A673 (cell line): ENCODE measurements around the gene CFAP46. TPM values are rescaled to one million over a fixed set of nuclear protein-coding genes. Genes with fewer than 3 reads are reported as not detected.
A peak's percentile ranks its signal among the peaks of the same experiment; 100 is the strongest.

Source experiments
- BruUV-seq: library from RNA; stranded (reverse); fragments of 400-500 nt; replicated peaks from 2 replicates; lab custom pipeline; 2021; lab: Mats Ljungman, UMichigan
- CTCF ChIA-PET: fragments of 300-600 bp; sonication (Branson Sonifier 250); formaldehyde crosslinking; loops from one replicate; lab custom pipeline; 2022; ENCODE audit warnings: antibody characterized with exemption; lab: Charles Lee
- POLR2A ChIA-PET: fragments of 300-600 bp; sonication (Branson Sonifier 250); formaldehyde crosslinking; loops from one replicate; lab custom pipeline; 2022; ENCODE audit warnings: antibody characterized with exemption; ENCODE audit not compliant: low non-redundant PET; lab: Charles Lee
- DNase-seq: peaks from one replicate; pipeline ENCODE4 v3.0.0-alpha.2; 2015; ENCODE audit warnings: low spot score
- H3K27ac ChIP-seq: fragments of 200-600 bp; sonication (generic); 2 replicates; pipeline ENCODE4 v1.5.1; 2016; ENCODE audit warnings: mixed run types, low read depth, mild to moderate bottlenecking, mixed read lengths, antibody characterized with exemption, low read length; ENCODE audit not compliant: poor library complexity, severe bottlenecking
- H3K27me3 ChIP-seq: fragments of 200-600 bp; sonication (generic); replicated peaks from 2 replicates; pipeline ENCODE4 v1.6.1; 2017; ENCODE audit warnings: mixed run types, low read depth, mild to moderate bottlenecking, mixed read lengths, antibody characterized with exemption, low read length; ENCODE audit not compliant: insufficient read depth, poor library complexity
- H3K36me3 ChIP-seq: fragments of 200-600 bp; sonication (generic); 2 replicates; pipeline ENCODE4 v1.6.1; 2016; ENCODE audit warnings: mixed run types, mild to moderate bottlenecking, mixed read lengths, antibody characterized with exemption, low read length; ENCODE audit not compliant: insufficient read depth, poor library complexity, severe bottlenecking
- H3K4me1 ChIP-seq: fragments of 200-600 bp; sonication (generic); 2 replicates; pipeline ENCODE4 v1.6.1; 2017; ENCODE audit warnings: mixed run types, mild to moderate bottlenecking, mixed read lengths, antibody characterized with exemption, low read length; ENCODE audit not compliant: insufficient read depth, poor library complexity, severe bottlenecking
- H3K4me3 ChIP-seq: fragments of 200-600 bp; sonication (generic); 2 replicates; pipeline ENCODE4 v1.5.1; 2016; ENCODE audit warnings: low read depth, mixed run types, mild to moderate bottlenecking, mixed read lengths, low read length; ENCODE audit not compliant: poor library complexity, severe bottlenecking
- H3K9me3 ChIP-seq: fragments of 200-600 bp; sonication (generic); 2 replicates; pipeline ENCODE4 v1.6.1; 2016; ENCODE audit warnings: mixed run types, low read depth, mild to moderate bottlenecking, mixed read lengths, antibody characterized with exemption, low read length; ENCODE audit not compliant: poor library complexity, severe bottlenecking
- EZH2 ChIP-seq: fragments of 200-600 bp; sonication (generic); IDR thresholded peaks from 2 replicates; pipeline ENCODE4 v1.6.1; 2017; ENCODE audit warnings: borderline replicate concordance, low read depth, mild to moderate bottlenecking, mixed read lengths, antibody characterized with exemption, low read length; ENCODE audit not compliant: poor library complexity, severe bottlenecking
- intact Hi-C: fragments of 100-400 bp; cut with micrococcal nuclease; formaldehyde crosslinking; loops from one replicate; pipeline ENCODE4 v1.10.0; 2022; ENCODE audit not compliant: unreplicated experiment
- total RNA-seq: library from RNA; stranded (reverse); gene quantifications from 2 replicates; pipeline ENCODE4 v1.2.3, GENCODE V29; 2021
- TF ChIP-seq, protein P1 (sequence below): fragments of 300-800, 200-600 bp; sonication (generic); conservative IDR thresholded peaks from 2 replicates; pipeline ENCODE4 v1.5.1; 2017; ENCODE audit warnings: low read depth, mild to moderate bottlenecking, antibody characterized with exemption, low read length, moderate library complexity, mixed read lengths

The CFAP46 gene
- total RNA-seq, 1 experiment from 2014 or later, result 1.9 TPM

DNA sequence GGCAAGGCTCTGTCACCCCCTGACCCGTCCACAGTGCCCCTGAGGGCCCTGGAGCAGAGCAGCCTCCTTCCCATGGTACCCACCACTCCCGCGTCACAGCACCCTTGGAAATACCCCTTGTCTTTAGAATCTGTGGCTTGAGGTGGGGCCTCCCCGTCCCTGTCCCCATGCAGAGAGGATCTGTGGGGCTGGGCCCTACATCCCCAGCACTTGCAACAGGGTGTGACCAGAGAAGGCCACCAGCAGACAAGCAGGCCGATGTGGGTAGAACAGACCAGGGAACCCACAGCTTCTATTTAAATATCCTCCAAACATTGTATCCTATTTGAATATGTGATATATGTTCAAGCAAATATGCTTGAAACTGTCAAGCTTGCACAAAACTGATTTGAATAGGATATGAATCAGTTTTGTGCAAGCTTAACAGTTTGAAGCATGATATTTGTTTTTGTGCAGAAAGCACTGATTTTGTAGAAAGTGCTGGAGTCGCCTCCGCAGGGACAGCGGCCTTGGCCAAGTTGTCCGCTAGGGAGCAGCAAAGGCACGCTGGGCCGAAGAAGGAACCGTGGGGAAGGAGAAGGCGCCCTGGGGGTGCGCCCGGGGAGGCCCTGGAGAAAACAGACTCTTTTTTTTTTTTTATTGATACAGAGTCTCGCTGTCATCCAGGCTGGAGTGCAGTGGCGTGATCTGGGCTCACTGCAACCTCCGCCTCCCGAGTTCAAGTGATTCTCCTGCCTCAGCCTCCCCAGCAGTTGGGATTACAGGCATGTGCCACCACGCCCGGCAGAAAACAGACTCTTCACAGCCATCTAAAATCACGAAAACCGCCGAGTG is 2.2 kb downstream of the CFAP46 start:
- POLR2A ChIA-PET, result no interaction called here
- no peaks in the 10 kb centered on the region for H3K36me3 ChIP-seq
- no TSS peak for BruUV-seq
- no peak overlapping the region for H3K4me3 ChIP-seq
- H3K27ac ChIP-seq, result no peak overlapping the region
- CTCF ChIA-PET, result no interaction called here
- H3K9me3 ChIP-seq, result no peaks in the 10 kb centered on the region
- DNase-seq, result no peak
- intact Hi-C loops, result loop anchor here (10.0 kb wide), 1 partner anchor 185 kb away; no protein-coding TSS in a partner anchor
- no peaks in the 10 kb centered on the region for H3K4me1 ChIP-seq
- peaks cover 12% of the 10 kb centered on the region for H3K27me3 ChIP-seq
- no peak for TF ChIP-seq EZH2
- TF ChIP-seq, protein P1, sequence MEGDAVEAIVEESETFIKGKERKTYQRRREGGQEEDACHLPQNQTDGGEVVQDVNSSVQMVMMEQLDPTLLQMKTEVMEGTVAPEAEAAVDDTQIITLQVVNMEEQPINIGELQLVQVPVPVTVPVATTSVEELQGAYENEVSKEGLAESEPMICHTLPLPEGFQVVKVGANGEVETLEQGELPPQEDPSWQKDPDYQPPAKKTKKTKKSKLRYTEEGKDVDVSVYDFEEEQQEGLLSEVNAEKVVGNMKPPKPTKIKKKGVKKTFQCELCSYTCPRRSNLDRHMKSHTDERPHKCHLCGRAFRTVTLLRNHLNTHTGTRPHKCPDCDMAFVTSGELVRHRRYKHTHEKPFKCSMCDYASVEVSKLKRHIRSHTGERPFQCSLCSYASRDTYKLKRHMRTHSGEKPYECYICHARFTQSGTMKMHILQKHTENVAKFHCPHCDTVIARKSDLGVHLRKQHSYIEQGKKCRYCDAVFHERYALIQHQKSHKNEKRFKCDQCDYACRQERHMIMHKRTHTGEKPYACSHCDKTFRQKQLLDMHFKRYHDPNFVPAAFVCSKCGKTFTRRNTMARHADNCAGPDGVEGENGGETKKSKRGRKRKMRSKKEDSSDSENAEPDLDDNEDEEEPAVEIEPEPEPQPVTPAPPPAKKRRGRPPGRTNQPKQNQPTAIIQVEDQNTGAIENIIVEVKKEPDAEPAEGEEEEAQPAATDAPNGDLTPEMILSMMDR, result 0 out of 2 replicates have a peak, but pooled peaks have one; percentile 19

DNA sequence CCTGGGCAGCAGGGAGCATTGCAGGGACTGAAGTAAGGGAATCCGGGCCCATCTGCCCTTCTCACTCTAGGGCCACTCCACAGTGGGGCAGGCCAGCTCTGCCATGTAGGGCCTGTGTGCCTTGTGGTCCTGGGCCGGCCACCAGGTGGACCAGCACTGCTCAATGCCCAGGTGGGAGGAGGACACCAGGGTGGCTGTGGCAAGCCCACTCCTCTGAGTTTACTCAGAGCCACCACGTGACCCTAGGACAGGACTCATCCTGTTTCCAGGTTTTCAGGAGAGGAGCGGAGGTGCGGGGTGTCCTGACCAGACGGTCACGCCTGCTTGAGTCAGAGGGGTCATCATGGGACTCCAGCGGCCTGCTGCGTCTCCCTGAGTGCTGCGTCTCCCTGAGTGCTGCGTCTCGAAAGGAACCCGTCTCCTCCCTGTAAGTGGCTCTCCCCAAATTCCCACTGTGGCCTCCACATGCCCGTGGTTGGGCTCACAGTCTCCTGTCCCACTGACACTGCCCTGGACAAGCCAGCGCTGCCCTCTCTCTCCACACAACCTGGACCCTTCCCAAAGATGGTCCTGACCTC is 2.9 kb downstream of the CFAP46 start:
- Histone ChIP-seq H3K4me3 (no peak overlapping the region), H3K36me3 (no peaks in the 10 kb centered on the region), H3K27me3 (peaks cover 12% of the 10 kb centered on the region), H3K9me3 (no peaks in the 10 kb centered on the region), H3K27ac (no peak overlapping the region), H3K4me1 (no peaks in the 10 kb centered on the region)
- ChIA-PET CTCF (interaction anchor here (0.6 kb wide), 1 partner anchor 166 kb away, joined by 3 read pairs; no protein-coding TSS in a partner anchor), POLR2A (no interaction called here)
- BruUV-seq, result no TSS peak
- DNase-seq, result no peak
- intact Hi-C loops, result loop anchor here (10.0 kb wide), 1 partner anchor 185 kb away; no protein-coding TSS in a partner anchor
- TF ChIP-seq, protein P1, result no peak
- TF ChIP-seq EZH2, result no peak

GRCh38 chr10:132938472-132939339 is 3.7 kb downstream of the CFAP46 start:
- H3K4me1 ChIP-seq, result no peaks in the 10 kb centered on the region
- peak; percentile 24 for DNase-seq
- peaks cover 9% of the 10 kb centered on the region for H3K27me3 ChIP-seq
- H3K36me3 ChIP-seq, result no peaks in the 10 kb centered on the region
- ChIA-PET POLR2A (no interaction called here), CTCF (interaction anchor here (0.6 kb wide), 1 partner anchor 165 kb away, joined by 3 read pairs; no protein-coding TSS in a partner anchor)
- BruUV-seq, result no TSS peak
- H3K9me3 ChIP-seq, result no peaks in the 10 kb centered on the region
- TF ChIP-seq, protein P1, result peak; percentile 51
- TF ChIP-seq EZH2, result no peak
- no peak overlapping the region for H3K4me3 ChIP-seq
- intact Hi-C loops, result loop anchor here (10.0 kb wide), 1 partner anchor 186 kb away; no protein-coding TSS in a partner anchor
- no peak overlapping the region for H3K27ac ChIP-seq
